ENCODE results near the gene FBXL16. TPM values are rescaled to one million over a fixed set of nuclear protein-coding genes. Genes with fewer than 3 reads are reported as not detected.

The FBXL16 gene
- total RNA-seq, 1 donor from 2014 or later: 0.53 TPM

GRCh38 chr16:726438-727290 lies 21.1 kb upstream of the FBXL16 start, which contains the start of the genes CCDC78 and HAGHL:
CCDC78 (minus strand) TSS chr16:726443; CDS start chr16:726367, 76 bp downstream.
HAGHL (plus strand) TSS chr16:727106; CDS start chr16:727510, 404 bp downstream.
- H3K4me3 ChIP-seq (ENCODE audit: low read depth, low read length): peak within 1 kb of the TSS; percentile 72
- no peak for TF ChIP-seq CTCF (IDR thresholded peaks at IDR 0.05; ENCODE audit: insufficient read depth, low read length, severe bottlenecking)
- FAIRE-seq (no peak), DNase-seq (ENCODE audit: low read depth) (no peak)
- H3K27me3 ChIP-seq (ENCODE audit: control insufficient read depth, insufficient read depth, low read length): no peaks in the 10 kb centered on the region
- H3K36me3 ChIP-seq (ENCODE audit: control insufficient read depth, insufficient read depth, low read length): peaks cover 4% of the 10 kb centered on the region

- H3K27me3 ChIP-seq (ENCODE audit: control insufficient read depth, insufficient read depth, low read length): no peaks in the 10 kb centered on the region
- peaks cover 2% of the 10 kb centered on the region for H3K36me3 ChIP-seq (ENCODE audit: control insufficient read depth, insufficient read depth, low read length)
- no peak for FAIRE-seq
- H3K4me3 ChIP-seq (ENCODE audit: low read depth, low read length): no peak overlapping the region
- DNase-seq (ENCODE audit: low read depth): no peak
- no peak for TF ChIP-seq CTCF (IDR thresholded peaks at IDR 0.05; ENCODE audit: insufficient read depth, low read length, severe bottlenecking)
These were observed 20.5 kb upstream of the FBXL16 start for GRCh38 chr16:726188-726437.

DNA sequence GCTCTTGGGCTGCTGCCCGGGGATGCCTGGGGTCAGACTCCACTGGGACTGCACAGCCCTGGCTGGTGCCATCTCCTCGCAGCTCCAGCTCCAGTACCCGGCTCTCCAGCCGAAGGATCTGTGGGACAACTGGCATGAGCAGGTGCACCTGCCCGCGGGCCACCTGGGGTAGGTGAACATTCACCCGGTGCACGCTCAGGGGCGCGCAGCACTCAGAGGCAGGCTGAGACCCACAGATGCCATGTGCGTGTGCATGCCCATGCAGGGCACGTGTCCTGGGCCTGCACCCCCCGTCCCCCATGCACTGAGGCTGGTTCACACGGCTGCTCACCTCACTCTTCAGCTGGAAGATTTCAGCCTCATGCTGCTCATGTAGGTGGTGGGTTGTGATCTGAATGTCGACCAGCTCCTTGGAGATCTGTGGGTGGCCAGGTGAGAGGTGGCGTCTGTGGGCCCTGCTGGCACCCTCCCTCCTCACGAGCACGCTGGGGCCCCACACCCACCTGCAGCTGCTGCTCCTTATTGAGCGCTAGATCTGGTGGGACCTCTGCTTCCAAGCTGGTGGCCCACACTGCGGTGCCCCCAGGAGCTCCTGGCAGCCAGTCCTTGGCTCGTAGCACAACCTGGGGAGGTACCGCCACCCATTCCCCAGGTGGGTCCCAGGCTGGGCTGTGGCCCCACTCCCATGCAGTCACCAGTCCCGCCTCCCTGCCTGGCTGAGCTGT lies 20.0 kb upstream of the FBXL16 start:
- FAIRE-seq (no peak), DNase-seq (ENCODE audit: low read depth) (no peak)
- Histone ChIP-seq H3K4me3 (ENCODE audit: low read depth, low read length) (no peak overlapping the region), H3K36me3 (ENCODE audit: control insufficient read depth, insufficient read depth, low read length) (peaks cover 2% of the 10 kb centered on the region), H3K27me3 (ENCODE audit: control insufficient read depth, insufficient read depth, low read length) (no peaks in the 10 kb centered on the region)
- TF ChIP-seq CTCF (IDR thresholded peaks at IDR 0.05; ENCODE audit: insufficient read depth, low read length, severe bottlenecking): no peak

GRCh38 chr16:725041-725376 lies 19.4 kb upstream of the FBXL16 start:
- H3K27me3 ChIP-seq (ENCODE audit: control insufficient read depth, insufficient read depth, low read length): no peaks in the 10 kb centered on the region
- H3K4me3 ChIP-seq (ENCODE audit: low read depth, low read length): no peak overlapping the region
- DNase-seq (ENCODE audit: low read depth): no peak
- no peak for FAIRE-seq
- peaks cover 2% of the 10 kb centered on the region for H3K36me3 ChIP-seq (ENCODE audit: control insufficient read depth, insufficient read depth, low read length)
- TF ChIP-seq CTCF (IDR thresholded peaks at IDR 0.05; ENCODE audit: insufficient read depth, low read length, severe bottlenecking): no peak

DNA sequence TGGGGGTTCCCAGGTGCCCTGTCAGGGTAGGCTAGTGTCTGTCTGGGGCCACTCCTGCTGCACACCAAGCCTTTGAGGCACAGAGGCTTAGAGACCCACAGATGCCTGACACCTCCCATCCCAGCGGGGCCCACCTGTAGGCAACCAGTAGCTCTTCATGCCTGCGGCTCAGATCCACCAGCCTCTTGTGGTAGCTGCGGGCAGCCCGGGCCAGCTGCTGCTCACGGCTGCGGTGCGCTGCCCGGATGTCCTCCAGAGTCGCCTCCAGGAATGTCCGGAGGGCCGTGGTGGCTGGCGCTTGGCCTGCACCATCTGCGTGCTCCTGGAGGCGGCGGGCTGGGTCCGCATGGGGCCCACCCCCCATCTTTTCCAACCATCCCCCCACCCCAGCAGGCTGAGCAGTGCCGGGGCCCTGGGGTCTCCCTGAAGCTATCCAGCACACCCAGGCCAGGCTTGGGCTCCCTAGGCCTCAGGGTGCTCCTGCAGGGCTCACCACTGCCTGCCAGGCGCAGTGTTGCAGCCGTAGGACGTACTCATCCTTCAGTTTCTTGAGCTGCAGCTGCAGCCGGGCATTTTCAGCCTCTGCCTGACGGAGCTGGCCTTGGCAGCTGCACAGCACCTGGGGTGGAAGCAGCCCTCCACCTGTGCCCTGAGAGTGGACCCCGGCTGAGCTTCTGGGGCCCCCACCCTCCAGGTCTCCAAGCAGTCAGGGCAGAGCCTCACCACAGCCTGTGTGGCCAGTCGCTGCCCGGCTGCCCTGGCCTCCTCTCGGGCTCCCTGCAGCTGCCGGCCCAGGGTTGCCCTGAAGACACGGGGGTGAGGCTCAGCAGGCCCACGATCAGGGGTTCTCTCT lies 18.8 kb upstream of the FBXL16 start:
- DNase-seq (ENCODE audit: low read depth) (no peak), FAIRE-seq (no peak)
- Histone ChIP-seq H3K4me3 (ENCODE audit: low read depth, low read length) (no peak overlapping the region), H3K27me3 (ENCODE audit: control insufficient read depth, insufficient read depth, low read length) (no peaks in the 10 kb centered on the region), H3K36me3 (ENCODE audit: control insufficient read depth, insufficient read depth, low read length) (peaks cover 2% of the 10 kb centered on the region)
- no peak for TF ChIP-seq CTCF (IDR thresholded peaks at IDR 0.05; ENCODE audit: insufficient read depth, low read length, severe bottlenecking)

Measured in bronchial epithelial cell (primary cell).